D721Med (cell line): ENCODE data around the gene GNG4.
"Not testable (repeated sequence)": the region's sequence is repeated elsewhere in the genome, so short reads cannot be mapped to it uniquely, and the experiment has no call there.

Source experiments
- DNase-seq: peaks from one replicate; pipeline ENCODE4 v3.0.0; 2011; ENCODE audit warnings: low spot score; ENCODE audit not compliant: insufficient read length
- FAIRE-seq: peaks from 2 replicates; lab custom pipeline; 2011; peaks lifted over from hg19 to GRCh38; lab: Jason Lieb, UNC
- CTCF ChIP-seq: IDR thresholded peaks from 2 replicates; pipeline ENCODE4 v1.5.1; 2012; ENCODE audit warnings: mild to moderate bottlenecking, control low read depth; ENCODE audit not compliant: insufficient read depth; ENCODE audit errors: missing control alignments

Gene GNG4

GRCh38 chr1:235624721-235625333, 24.8 kb downstream of the GNG4 start:
- no peak for DNase-seq
- FAIRE-seq = no peak
- TF ChIP-seq CTCF = no peak

GRCh38 chr1:235622936-235623779, 26.4 kb downstream of the GNG4 start:
- FAIRE-seq (no peak), DNase-seq (no peak)
- no peak for TF ChIP-seq CTCF

- DNase-seq, FAIRE-seq: not testable (repeated sequence)
Observed at GRCh38 chr1:235619149-235619548, 30.4 kb downstream of the GNG4 start.

GRCh38 chr1:235617808-235618207, 31.8 kb downstream of the GNG4 start:
- FAIRE-seq (no peak), DNase-seq (no peak)
- TF ChIP-seq CTCF = no peak

GRCh38 chr1:235617140-235617539, 32.4 kb downstream of the GNG4 start:
- FAIRE-seq = no peak
- DNase-seq = no peak
- no peak for TF ChIP-seq CTCF

- no peak for FAIRE-seq
- no peak for TF ChIP-seq CTCF
- DNase-seq = no peak
Observed at GRCh38 chr1:235614442-235614954, 35.1 kb downstream of the GNG4 start.

GRCh38 chr1:235613602-235614001, 36.0 kb downstream of the GNG4 start:
- TF ChIP-seq CTCF = no peak
- FAIRE-seq (no peak), DNase-seq (no peak)
